HepG2 (cell line): ENCODE data around the gene NPFFR1. TPM values are rescaled to one million over a fixed set of nuclear protein-coding genes. Genes with fewer than 3 reads are reported as not detected.

Experiments used
- ATAC-seq: fragments of 200-7000 bp; cut with Tn5 transposase; 3 replicates; pipeline ENCODE4 v1.9.1; 2020; ENCODE audit warnings: mild to moderate bottlenecking, moderate library complexity
- BruUV-seq: library from RNA; stranded (reverse); fragments of 400-500 nt; replicated peaks from 2 replicates; lab custom pipeline; 2021; lab: Mats Ljungman, UMichigan
- CTCF ChIA-PET: fragments of 300-600 bp; formaldehyde crosslinking; extraction: SDS; loops from one replicate; lab custom pipeline; 2021; ENCODE audit warnings: low total read pairs, inconsistent platforms, low intra/inter-chr PET ratio; lab: Yijun Ruan, JAX
- POLR2A ChIA-PET: fragments of 350-600 bp; sonication (Branson Sonifier 250); formaldehyde crosslinking; loops from one replicate; lab custom pipeline; 2020; ENCODE audit warnings: antibody characterized with exemption, inconsistent platforms; lab: Yijun Ruan, JAX
- DNase-seq: peaks from one replicate; pipeline ENCODE4 v3.0.0-alpha.2; 2015; ENCODE audit warnings: low spot score
- FAIRE-seq: peaks from 3 replicates; lab custom pipeline; 2011; peaks lifted over from hg19 to GRCh38; lab: Jason Lieb, UNC
- H2AFZ ChIP-seq: one replicate; pipeline ENCODE4 v1.6.1; 2011; ENCODE audit warnings: low read length, inconsistent platforms
- H3K27ac ChIP-seq: fragments of 300-600 bp; 3 replicates; pipeline ENCODE4 v1.8.0; 2011; ENCODE audit warnings: mixed run types, mild to moderate bottlenecking, mixed read lengths, low read length, inconsistent platforms; ENCODE audit not compliant: insufficient read depth; ENCODE audit errors: extremely low read length
- H3K27me3 ChIP-seq, 2 experiments: fragments of 200-600 bp in 1 of 2; 2 replicates in 1 of 2; 3 replicates in 1 of 2; pipeline versions ENCODE4 v1.6.0 to v1.8.0; 2011; ENCODE audit warnings: low read length in 2 of 2, mild to moderate bottlenecking in 2 of 2, moderate library complexity in 2 of 2, inconsistent platforms in 1 of 2; ENCODE audit not compliant: insufficient read depth in 2 of 2, control insufficient read depth in 1 of 2
- H3K36me3 ChIP-seq, 2 experiments: fragments of 200-600 bp in 1 of 2; replicated peaks in 1 of 2; 2 replicates in 1 of 2; 3 replicates in 1 of 2; pipeline versions ENCODE4 v1.5.1 to v1.8.0; 2011; ENCODE audit warnings: low read length in 2 of 2, inconsistent platforms in 1 of 2; ENCODE audit not compliant: insufficient read depth in 2 of 2, control insufficient read depth in 1 of 2
- H3K4me1 ChIP-seq: 2 replicates; pipeline ENCODE4 v1.5.1; 2012; ENCODE audit warnings: low read length, inconsistent platforms; ENCODE audit not compliant: insufficient read depth
- H3K4me2 ChIP-seq: 2 replicates; pipeline ENCODE4 v1.6.0; 2011; ENCODE audit warnings: low read depth, low read length, inconsistent platforms
- H3K4me3 ChIP-seq, 3 experiments: fragments of 200-600 bp in 1 of 3; sonication (generic), shearing (Covaris generic) in 1 of 3; replicated peaks in 1 of 3; 2 replicates each; pipeline ENCODE4 v1.5.1; 2011 to 2016; ENCODE audit warnings: low read length in 3 of 3, inconsistent platforms in 2 of 3, low read depth in 2 of 3, mild to moderate bottlenecking in 2 of 3, control low read depth in 1 of 3, mixed read lengths in 1 of 3; ENCODE audit not compliant: insufficient read depth in 1 of 3
- H3K79me2 ChIP-seq: one replicate; pipeline ENCODE4 v1.6.1; 2011; ENCODE audit warnings: low read length, inconsistent platforms; ENCODE audit not compliant: insufficient read depth
- H3K9ac ChIP-seq: 2 replicates; pipeline ENCODE4 v1.6.0; 2011; ENCODE audit warnings: mild to moderate bottlenecking, low read depth, low read length, inconsistent platforms; ENCODE audit not compliant: insufficient read depth
- H3K9me3 ChIP-seq: 2 replicates; pipeline ENCODE4 v1.5.1; 2012; ENCODE audit warnings: mild to moderate bottlenecking, low read length
- H4K20me1 ChIP-seq: 2 replicates; pipeline ENCODE4 v1.6.0; 2011; ENCODE audit warnings: inconsistent platforms, mild to moderate bottlenecking, low read length, moderate library complexity; ENCODE audit not compliant: insufficient read depth
- KAT2B ChIP-seq: fragments of 150-350 bp; IDR thresholded peaks from 2 replicates; pipeline ENCODE4 v1.6.1; 2014; ENCODE audit warnings: low read depth, low read length, borderline replicate concordance
- MBD4 ChIP-seq: IDR thresholded peaks from 2 replicates; pipeline ENCODE4 v1.6.1; 2012; ENCODE audit warnings: low read length, inconsistent platforms, borderline replicate concordance
- NFYB ChIP-seq: sonication (generic); formaldehyde crosslinking; IDR thresholded peaks from 2 replicates; pipeline ENCODE4 v1.4.0; 2020; ENCODE audit warnings: missing genetic modification reagents
- SMC3 ChIP-seq: IDR thresholded peaks from 2 replicates; pipeline ENCODE4 v1.6.1; 2011; ENCODE audit warnings: low read length, improper control_type of control experiment
- ZFP37 ChIP-seq: sonication (generic); formaldehyde crosslinking; IDR thresholded peaks from 2 replicates; pipeline ENCODE4 v1.4.0; 2020; ENCODE audit warnings: missing genetic modification reagents, borderline replicate concordance
- ZNF33A ChIP-seq: sonication (generic); formaldehyde crosslinking; IDR thresholded peaks from 2 replicates; pipeline ENCODE4 v1.5.1; 2020; ENCODE audit warnings: missing genetic modification reagents, mild to moderate bottlenecking, moderate library complexity, borderline replicate concordance
- ZNF569 ChIP-seq: sonication (generic); formaldehyde crosslinking; IDR thresholded peaks from 2 replicates; pipeline ENCODE4 v1.5.0; 2020; ENCODE audit warnings: mild to moderate bottlenecking, missing genetic modification reagents, moderate library complexity, borderline replicate concordance
- ZNF572 ChIP-seq: sonication (generic); formaldehyde crosslinking; IDR thresholded peaks from 2 replicates; pipeline ENCODE4 v1.5.1; 2020; ENCODE audit warnings: mild to moderate bottlenecking, missing genetic modification reagents
- ZNF598 ChIP-seq: sonication (generic); formaldehyde crosslinking; IDR thresholded peaks from 2 replicates; pipeline ENCODE4 v1.5.1; 2020; ENCODE audit warnings: mild to moderate bottlenecking, missing genetic modification reagents, borderline replicate concordance
- WGBS: methylation state at CpG from one replicate; pipeline ENCODE4 v1.1.6; 2017; ENCODE audit warnings: low lambda C conversion rate; 5-methylcytosine and 5-hydroxymethylcytosine counted together
- in situ Hi-C: cut with HindIII; loops from 2 replicates; pipeline ENCODE4 v1.10.0; 2017; ENCODE audit warnings: low pct_unique_long_range_greater_than_20kb; ENCODE audit not compliant: extremely low pct_ligation_motif_present
- intact Hi-C: fragments of 100-400 bp; cut with micrococcal nuclease; formaldehyde crosslinking; loops from one replicate; pipeline ENCODE4 v1.10.0; 2022; ENCODE audit not compliant: unreplicated experiment
- polyA plus RNA-seq, 8 experiments: library from polyadenylated mRNA; depleted of rRNA in 3 of 8; stranded (reverse) in 7 of 8; unstranded in 1 of 8; fragments of >200 nt; fragmentation: Illumina TruSeq in 4 of 8; extraction: Trizol in 4 of 8; gene quantifications; 2 replicates each; pipeline versions ENCODE4 v1.2.1 to v1.2.3, GENCODE V29; 2011 to 2016; ENCODE audit warnings: low read depth in 4 of 8, missing spikeins in 1 of 8, mixed read lengths in 1 of 8; ENCODE audit not compliant: insufficient read depth in 1 of 8
- total RNA-seq, 5 experiments: library from RNA; depleted of rRNA; stranded (reverse); fragments of >200 nt; fragmentation: Illumina TruSeq; extraction: Trizol; gene quantifications; 2 replicates each; pipeline ENCODE4 v1.2.3, GENCODE V29; 2016; ENCODE audit warnings: low read depth in 1 of 5
- TF ChIP-seq, protein P1 (sequence below): sonication (generic); formaldehyde crosslinking; IDR thresholded peaks from 2 replicates; pipeline ENCODE4 v1.9.0; 2021; ENCODE audit warnings: missing genetic modification reagents, borderline replicate concordance
- TF ChIP-seq, protein P2 (sequence below): sonication (generic); formaldehyde crosslinking; IDR thresholded peaks from 2 replicates; pipeline ENCODE4 v1.5.1; 2020; ENCODE audit warnings: mild to moderate bottlenecking, missing genetic modification reagents
- TF ChIP-seq, protein P3 (sequence below): sonication (generic); formaldehyde crosslinking; IDR thresholded peaks from 2 replicates; pipeline ENCODE4 v1.9.0; 2021; ENCODE audit warnings: missing genetic modification reagents, mild to moderate bottlenecking, borderline replicate concordance
- TF ChIP-seq, protein P4 (sequence below): sonication (generic); formaldehyde crosslinking; IDR thresholded peaks from 2 replicates; pipeline ENCODE4 v1.8.0; 2022; ENCODE audit warnings: missing genetic modification reagents, mild to moderate bottlenecking, borderline replicate concordance

NPFFR1 gene
- total and polyA plus RNA-seq, 2 of the 13 experiments (the other 11 are each of a cell fraction or from before 2014, with no cell fraction given), result under 0.01 TPM; not detected in 1

DNA sequence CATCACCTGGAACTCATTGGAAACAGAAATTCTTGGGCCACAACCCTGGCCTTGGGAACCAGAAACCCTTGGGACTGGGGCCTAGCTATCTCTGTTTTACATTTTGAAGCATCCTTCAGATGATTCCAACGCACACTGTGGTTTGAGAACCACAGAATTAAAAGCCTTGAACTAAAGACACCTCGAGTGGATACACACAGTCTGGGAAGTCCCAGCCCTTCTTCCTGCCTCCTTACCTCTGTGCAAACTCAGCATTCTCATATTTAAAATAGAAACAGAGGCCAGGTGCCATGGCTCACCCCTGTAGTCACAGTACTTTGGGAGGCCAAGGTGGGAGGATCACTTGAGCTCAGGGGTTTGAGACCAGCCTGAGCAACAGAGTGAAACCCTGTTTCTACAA lies 12.9 kb downstream of the NPFFR1 start:
- no peak for ATAC-seq

DNA sequence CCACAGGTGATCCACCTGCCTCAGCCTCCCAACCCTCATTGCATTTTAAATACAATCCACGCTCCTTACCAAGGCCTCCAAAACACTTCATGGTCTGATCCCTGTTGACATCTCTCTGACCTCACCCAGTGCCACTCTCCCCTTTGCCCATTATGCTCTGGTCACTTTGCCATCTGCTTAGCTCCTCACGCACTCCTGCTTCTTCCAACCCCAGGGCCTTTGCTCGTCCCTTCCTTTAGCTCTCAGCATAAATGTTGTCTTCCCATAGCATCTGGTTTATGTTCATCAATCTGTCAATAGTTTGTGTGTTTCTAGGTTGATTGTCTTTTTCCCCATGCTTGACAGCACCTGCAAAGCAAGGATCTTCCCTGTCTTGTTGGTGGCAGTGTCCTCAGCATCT lies 14.1 kb downstream of the NPFFR1 start:
- Histone ChIP-seq H3K79me2 (no peaks in the 10 kb centered on the region), H4K20me1 (no peaks in the 10 kb centered on the region), H3K9me3 (no peaks in the 10 kb centered on the region), H3K36me3 (no peaks in the 10 kb centered on the region), H3K27ac (no peak overlapping the region), H3K27me3 (peaks cover 2 to 3% of the 10 kb centered on the region in 2 experiments; a peak in 1 of 5 replicates), H3K4me1 (peaks cover 7% of the 10 kb centered on the region), H3K4me3 (no peak overlapping the region), H3K4me2 (no peak overlapping the region), H3K9ac (no peak overlapping the region), H2AFZ (no peak overlapping the region)
- CTCF ChIA-PET, result no interaction called here
- POLR2A ChIA-PET, result no interaction called here
- no peak for ATAC-seq
- in situ Hi-C loops (loop anchor here (5.0 kb wide), 1 partner anchor 88 kb away; no protein-coding TSS in a partner anchor), intact Hi-C loops (no loop called here)
- FAIRE-seq, result no peak
- BruUV-seq, result no TSS peak
- WGBS, result 32% methylated on average over 3 of the region's 3 CpGs
- no peak for DNase-seq
- TF ChIP-seq ZFP37 (CRISPR knock-in tag) (no peak), ZNF569 (CRISPR knock-in tag) (no peak), ZNF572 (CRISPR knock-in tag) (no peak), ZNF33A (CRISPR knock-in tag) (no peak), KAT2B (no peak)
- TF ChIP-seq, protein P1, sequence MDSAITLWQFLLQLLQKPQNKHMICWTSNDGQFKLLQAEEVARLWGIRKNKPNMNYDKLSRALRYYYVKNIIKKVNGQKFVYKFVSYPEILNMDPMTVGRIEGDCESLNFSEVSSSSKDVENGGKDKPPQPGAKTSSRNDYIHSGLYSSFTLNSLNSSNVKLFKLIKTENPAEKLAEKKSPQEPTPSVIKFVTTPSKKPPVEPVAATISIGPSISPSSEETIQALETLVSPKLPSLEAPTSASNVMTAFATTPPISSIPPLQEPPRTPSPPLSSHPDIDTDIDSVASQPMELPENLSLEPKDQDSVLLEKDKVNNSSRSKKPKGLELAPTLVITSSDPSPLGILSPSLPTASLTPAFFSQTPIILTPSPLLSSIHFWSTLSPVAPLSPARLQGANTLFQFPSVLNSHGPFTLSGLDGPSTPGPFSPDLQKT (CRISPR knock-in tag), result no peak
- TF ChIP-seq, protein P2, sequence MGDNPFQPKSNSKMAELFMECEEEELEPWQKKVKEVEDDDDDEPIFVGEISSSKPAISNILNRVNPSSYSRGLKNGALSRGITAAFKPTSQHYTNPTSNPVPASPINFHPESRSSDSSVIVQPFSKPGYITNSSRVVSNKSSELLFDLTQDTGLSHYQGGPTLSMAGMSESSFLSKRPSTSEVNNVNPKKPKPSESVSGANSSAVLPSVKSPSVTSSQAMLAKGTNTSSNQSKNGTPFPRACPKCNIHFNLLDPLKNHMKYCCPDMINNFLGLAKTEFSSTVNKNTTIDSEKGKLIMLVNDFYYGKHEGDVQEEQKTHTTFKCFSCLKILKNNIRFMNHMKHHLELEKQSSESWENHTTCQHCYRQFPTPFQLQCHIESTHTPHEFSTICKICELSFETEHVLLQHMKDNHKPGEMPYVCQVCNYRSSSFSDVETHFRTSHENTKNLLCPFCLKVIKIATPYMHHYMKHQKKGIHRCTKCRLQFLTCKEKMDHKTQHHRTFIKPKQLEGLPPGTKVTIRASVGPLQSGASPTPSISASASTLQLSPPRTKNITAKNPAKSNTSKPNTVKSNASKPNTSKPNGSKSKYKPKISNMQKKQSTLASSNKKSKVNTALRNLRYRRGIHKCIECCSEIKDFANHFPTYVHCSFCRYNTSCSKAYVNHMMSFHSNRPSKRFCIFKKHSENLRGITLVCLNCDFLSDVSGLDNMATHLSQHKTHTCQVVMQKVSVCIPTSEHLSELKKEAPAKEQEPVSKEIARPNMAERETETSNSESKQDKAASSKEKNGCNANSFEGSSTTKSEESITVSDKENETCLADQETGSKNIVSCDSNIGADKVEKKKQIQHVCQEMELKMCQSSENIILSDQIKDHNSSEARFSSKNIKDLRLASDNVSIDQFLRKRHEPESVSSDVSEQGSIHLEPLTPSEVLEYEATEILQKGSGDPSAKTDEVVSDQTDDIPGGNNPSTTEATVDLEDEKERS (CRISPR knock-in tag), result no peak
- TF ChIP-seq, protein P3, sequence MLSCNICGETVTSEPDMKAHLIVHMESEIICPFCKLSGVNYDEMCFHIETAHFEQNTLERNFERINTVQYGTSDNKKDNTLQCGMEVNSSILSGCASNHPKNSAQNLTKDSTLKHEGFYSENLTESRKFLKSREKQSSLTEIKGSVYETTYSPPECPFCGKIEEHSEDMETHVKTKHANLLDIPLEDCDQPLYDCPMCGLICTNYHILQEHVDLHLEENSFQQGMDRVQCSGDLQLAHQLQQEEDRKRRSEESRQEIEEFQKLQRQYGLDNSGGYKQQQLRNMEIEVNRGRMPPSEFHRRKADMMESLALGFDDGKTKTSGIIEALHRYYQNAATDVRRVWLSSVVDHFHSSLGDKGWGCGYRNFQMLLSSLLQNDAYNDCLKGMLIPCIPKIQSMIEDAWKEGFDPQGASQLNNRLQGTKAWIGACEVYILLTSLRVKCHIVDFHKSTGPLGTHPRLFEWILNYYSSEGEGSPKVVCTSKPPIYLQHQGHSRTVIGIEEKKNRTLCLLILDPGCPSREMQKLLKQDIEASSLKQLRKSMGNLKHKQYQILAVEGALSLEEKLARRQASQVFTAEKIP (CRISPR knock-in tag), result no peak
- TF ChIP-seq, protein P4, sequence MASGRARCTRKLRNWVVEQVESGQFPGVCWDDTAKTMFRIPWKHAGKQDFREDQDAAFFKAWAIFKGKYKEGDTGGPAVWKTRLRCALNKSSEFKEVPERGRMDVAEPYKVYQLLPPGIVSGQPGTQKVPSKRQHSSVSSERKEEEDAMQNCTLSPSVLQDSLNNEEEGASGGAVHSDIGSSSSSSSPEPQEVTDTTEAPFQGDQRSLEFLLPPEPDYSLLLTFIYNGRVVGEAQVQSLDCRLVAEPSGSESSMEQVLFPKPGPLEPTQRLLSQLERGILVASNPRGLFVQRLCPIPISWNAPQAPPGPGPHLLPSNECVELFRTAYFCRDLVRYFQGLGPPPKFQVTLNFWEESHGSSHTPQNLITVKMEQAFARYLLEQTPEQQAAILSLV, result no peak

More for the DNA sequence above, 12.9 kb downstream of the NPFFR1 start:
- no peak for TF ChIP-seq SMC3
- TF ChIP-seq MBD4, result no peak
- no peak for TF ChIP-seq NFYB
- no peak for TF ChIP-seq ZNF598 (CRISPR knock-in tag)
- H3K4me1 ChIP-seq, result peaks cover 7% of the 10 kb centered on the region
- no peaks in the 10 kb centered on the region for H3K79me2 ChIP-seq
- H3K9me3 ChIP-seq, result no peaks in the 10 kb centered on the region
- ChIA-PET POLR2A (no interaction called here), CTCF (no interaction called here)
- no peaks in the 10 kb centered on the region for H3K36me3 ChIP-seq
- H4K20me1 ChIP-seq, result no peaks in the 10 kb centered on the region
- DNase-seq (no peak), FAIRE-seq (no peak)
- H2AFZ ChIP-seq, result no peak overlapping the region
- intact Hi-C loops (no loop called here), in situ Hi-C loops (loop anchor here (5.0 kb wide), 1 partner anchor 86 kb away; no protein-coding TSS in a partner anchor)
- no peak overlapping the region for H3K9ac ChIP-seq
- 36% methylated on average over 2 of the region's 2 CpGs for WGBS
- no peak overlapping the region for H3K4me3 ChIP-seq
- no TSS peak for BruUV-seq
- H3K4me2 ChIP-seq, result no peak overlapping the region
- H3K27ac ChIP-seq, result no peak overlapping the region
- H3K27me3 ChIP-seq, result peaks cover 2 to 7% of the 10 kb centered on the region in 2 experiments; a peak in 1 of 5 replicates
